Measurements from ENCODE around the gene PGR.

PGR gene

GRCh38 chr11:101008961-101009689, 120.5 kb downstream of the PGR start:
- DNase-seq = no peak

DNA sequence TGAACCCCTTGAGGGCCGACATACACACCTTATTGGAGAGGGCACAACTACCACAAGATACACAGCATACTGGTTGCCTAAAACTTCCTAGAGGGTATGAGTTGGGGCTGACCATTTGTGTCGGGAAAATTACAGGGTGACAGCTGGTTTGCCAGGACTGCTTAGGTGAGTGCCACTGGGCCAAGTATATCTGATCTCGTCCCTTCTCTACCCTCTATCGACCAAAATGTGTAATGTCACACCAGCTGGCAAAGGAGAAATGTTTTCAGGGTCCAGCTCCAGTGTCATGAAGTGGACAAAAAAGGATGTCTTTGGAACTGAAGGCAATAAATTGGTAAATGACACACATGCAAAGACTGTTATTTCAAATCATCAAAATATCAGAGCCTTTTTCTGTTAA, 126.1 kb downstream of the PGR start:
- DNase-seq = no peak

DNA sequence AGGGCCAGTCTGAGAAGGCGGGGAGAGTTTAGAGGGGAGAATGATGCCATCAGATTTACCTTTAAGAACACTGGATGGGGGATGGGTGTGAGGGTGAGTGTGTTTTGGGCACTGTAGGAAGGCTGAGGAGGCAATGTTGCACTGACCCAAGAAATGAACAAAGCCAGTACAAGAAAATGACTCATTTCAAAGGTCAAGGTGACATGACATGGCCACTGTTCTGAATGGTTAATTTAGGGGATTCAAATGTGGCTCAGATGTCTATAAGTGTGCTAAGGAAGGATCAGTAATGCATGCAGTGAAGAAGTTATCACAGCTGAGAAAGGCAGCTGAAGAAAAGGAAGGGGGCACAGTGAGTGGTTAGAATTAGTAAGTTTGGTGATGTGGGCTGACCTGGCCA, 129.9 kb downstream of the PGR start:
- DNase-seq = no peak

DNA sequence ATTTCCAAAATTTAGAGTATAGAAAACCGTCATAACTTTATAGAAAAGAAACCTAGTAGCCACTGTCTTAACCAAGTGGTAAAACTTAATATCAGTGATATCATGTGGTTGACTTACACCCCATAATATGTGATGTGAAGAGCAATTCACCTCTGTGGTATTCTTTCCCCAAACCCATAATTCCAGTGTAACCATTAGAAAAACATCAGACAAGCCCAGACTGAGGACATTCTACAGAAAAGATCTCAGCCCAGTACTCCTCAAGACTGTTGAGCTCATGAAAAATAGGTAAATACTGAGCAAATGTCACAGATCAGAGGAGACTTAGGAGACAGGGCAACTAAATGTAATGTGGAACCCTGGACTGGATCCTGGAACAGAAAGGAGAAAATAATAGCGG, 134.6 kb downstream of the PGR start:
- DNase-seq = no peak

GRCh38 chr11:100991541-100991940, 138.1 kb downstream of the PGR start:
- no peak for DNase-seq

DNA sequence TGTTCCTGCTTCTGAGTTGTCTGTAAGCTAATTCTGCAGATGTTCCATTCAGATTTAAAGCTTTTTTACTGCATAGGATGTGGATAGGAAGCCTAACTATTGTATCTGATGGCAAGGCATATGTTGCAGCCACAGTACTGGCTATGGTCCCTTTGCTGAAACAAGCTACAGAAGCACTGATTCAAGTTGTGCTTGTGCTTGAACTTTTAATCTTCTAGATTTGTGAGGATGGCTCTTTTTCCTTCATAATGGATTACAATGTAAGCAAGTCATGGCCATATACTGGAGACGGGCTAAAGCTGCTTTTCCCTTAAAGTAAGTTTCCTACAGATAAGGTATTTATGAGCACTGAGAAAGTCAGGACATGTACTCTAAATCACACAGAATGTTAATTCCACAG, 138.7 kb downstream of the PGR start:
- no peak for DNase-seq

- no peak for DNase-seq
Measured at GRCh38 chr11:100984668-100985067, 144.9 kb downstream of the PGR start.

- no peak for DNase-seq
Measured at GRCh38 chr11:100981196-100981824, 148.3 kb downstream of the PGR start.

GRCh38 chr11:100980156-100980555, 149.5 kb downstream of the PGR start:
- no peak for DNase-seq
